Chondrocyte (in vitro differentiated cells): ENCODE data around the gene HSD3B1. TPM values are rescaled to one million over a fixed set of nuclear protein-coding genes. Genes with fewer than 3 reads are reported as not detected.
"Not testable (repeated sequence)": the region's sequence is repeated elsewhere in the genome, so short reads cannot be mapped to it uniquely, and the experiment has no call there.

Experiments
- DNase-seq: peaks from one replicate; pipeline ENCODE4 v3.0.0; 2021; ENCODE audit warnings: mixed read lengths, low spot score
- H3K27ac Mint-ChIP-seq: one replicate; pipeline ENCODE4 v1.8.0; 2021; ENCODE audit warnings: mild to moderate bottlenecking, moderate library complexity, mixed read lengths; ENCODE audit not compliant: unreplicated experiment
- H3K27me3 Mint-ChIP-seq: 2 replicates; pipeline ENCODE4 v1.8.0; 2021; ENCODE audit warnings: low read depth, mixed read lengths
- H3K36me3 Mint-ChIP-seq: 2 replicates; pipeline ENCODE4 v1.8.0; 2021; ENCODE audit warnings: low read depth, mixed read lengths
- H3K4me1 Mint-ChIP-seq: 2 replicates; pipeline ENCODE4 v1.8.0; 2021; ENCODE audit warnings: low read depth, mild to moderate bottlenecking, mixed read lengths
- H3K4me3 Mint-ChIP-seq: one replicate; pipeline ENCODE4 v1.8.0; 2021; ENCODE audit warnings: mild to moderate bottlenecking, moderate library complexity, mixed read lengths; ENCODE audit not compliant: unreplicated experiment
- H3K9me3 Mint-ChIP-seq: 2 replicates; pipeline ENCODE4 v1.8.0; 2021; ENCODE audit warnings: low read depth, mixed read lengths
- CTCF ChIP-seq: fragments of 200-600 bp; sonication (generic); IDR thresholded peaks from 2 replicates; pipeline ENCODE4 v1.5.0; 2021; ENCODE audit warnings: antibody characterized with exemption, mild to moderate bottlenecking, moderate library complexity
- total RNA-seq: library from RNA; stranded (reverse); gene quantifications from 3 replicates; pipeline ENCODE4 v1.2.1, GENCODE V29; 2021

Gene HSD3B1
- total RNA-seq, 1 donor from 2014 or later, result not detected

- no peaks in the 10 kb centered on the region for H3K9me3 Mint-ChIP-seq
- no peak for DNase-seq
- H3K27ac Mint-ChIP-seq, result no peak overlapping the region
- H3K36me3 Mint-ChIP-seq, result no peaks in the 10 kb centered on the region
- H3K4me3 Mint-ChIP-seq, result no peak overlapping the region
- no peaks in the 10 kb centered on the region for H3K27me3 Mint-ChIP-seq
- TF ChIP-seq CTCF, result no peak
- peaks cover 3% of the 10 kb centered on the region for H3K4me1 Mint-ChIP-seq
Observed at GRCh38 chr1:119556423-119556822, 49.4 kb downstream of the HSD3B1 start.

GRCh38 chr1:119560402-119560801 is 53.4 kb downstream of the HSD3B1 start:
- H3K27ac Mint-ChIP-seq, H3K9me3 Mint-ChIP-seq, H3K4me1 Mint-ChIP-seq, DNase-seq, H3K4me3 Mint-ChIP-seq, H3K36me3 Mint-ChIP-seq: not testable (repeated sequence)
- H3K27me3 Mint-ChIP-seq, result peaks cover 12% of the 10 kb centered on the region

GRCh38 chr1:119564548-119564947 is 57.5 kb downstream of the HSD3B1 start:
- no peak for TF ChIP-seq CTCF
- DNase-seq, result no peak
- peaks cover 16% of the 10 kb centered on the region for H3K4me1 Mint-ChIP-seq
- no peak overlapping the region for H3K4me3 Mint-ChIP-seq
- no peak overlapping the region for H3K27ac Mint-ChIP-seq
- H3K27me3 Mint-ChIP-seq, result peaks cover 26% of the 10 kb centered on the region
- H3K36me3 Mint-ChIP-seq, result no peaks in the 10 kb centered on the region
- H3K9me3 Mint-ChIP-seq, result no peaks in the 10 kb centered on the region

Other genes with a start within 250 kb of the HSD3B1 start
- not detected in 3 replicates for gene HAO2, start 138.4 kb upstream of the HSD3B1 start, total RNA-seq
- gene HSD3B2, start 92.1 kb upstream of the HSD3B1 start, total RNA-seq, result not detected in 3 replicates
- 9.4 to 13.6 TPM (median 13.3 TPM) in 3 replicates for gene ZNF697, start 141.1 kb downstream of the HSD3B1 start, total RNA-seq
- 65.8 to 300 TPM (median 274 TPM) in 3 replicates for gene PHGDH, start 204.7 kb downstream of the HSD3B1 start, total RNA-seq